Stimulated activated CD4-positive, alpha-beta T cell treated with anti-CD3 and anti-CD28 coated beads, Interleukin-4, amount 100 ng/mL, for 1 hour (primary cell): ENCODE results near the gene GLI1.
"Not testable (repeated sequence)": the region's sequence is repeated elsewhere in the genome, so short reads cannot be mapped to it uniquely, and the experiment has no call there.

Source experiments
- DNase-seq: peaks from one replicate; pipeline ENCODE4 v3.0.0-alpha.2; 2020

Gene GLI1

DNA sequence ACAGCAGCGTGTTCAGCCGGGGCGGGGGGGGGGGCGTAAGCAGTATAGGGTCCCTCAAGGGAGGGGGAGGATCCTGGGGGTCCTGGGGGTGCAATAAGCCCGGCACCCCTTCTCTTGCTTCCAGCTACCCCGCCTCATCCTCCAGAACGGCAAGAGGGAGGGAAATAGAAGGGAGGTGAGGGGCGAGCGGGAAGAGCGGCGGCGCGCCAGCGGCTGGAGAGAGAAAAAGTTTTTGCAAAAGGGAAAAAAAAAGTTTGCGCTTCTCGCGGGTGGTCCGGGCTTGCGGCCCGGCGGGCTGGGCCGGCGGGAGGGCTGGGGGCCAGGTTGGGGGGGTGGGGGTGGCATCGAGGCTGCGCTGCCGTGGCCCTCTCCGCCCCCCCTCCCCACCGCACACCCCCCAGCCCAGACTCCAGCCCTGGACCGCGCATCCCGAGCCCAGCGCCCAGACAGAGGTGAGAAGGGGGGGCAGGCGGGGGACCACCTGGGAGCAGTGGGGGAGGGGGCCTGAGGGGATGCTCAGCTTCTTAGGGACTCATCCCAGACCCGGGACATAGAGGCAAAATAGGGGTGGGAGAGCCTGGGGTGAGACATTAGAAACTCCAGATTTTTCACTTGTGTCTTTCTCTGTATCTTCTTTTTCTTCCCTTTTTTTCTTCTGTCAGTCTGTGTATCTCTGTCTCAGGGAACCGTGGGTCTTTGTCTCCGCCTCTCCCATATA lies at the start of gene GLI1:
GLI1 (plus strand) TSS at position 36 of the 718 bp plus-strand sequence. CDS start 3,907 bp downstream, outside the sequence.
- DNase-seq: peak; percentile 70

DNA sequence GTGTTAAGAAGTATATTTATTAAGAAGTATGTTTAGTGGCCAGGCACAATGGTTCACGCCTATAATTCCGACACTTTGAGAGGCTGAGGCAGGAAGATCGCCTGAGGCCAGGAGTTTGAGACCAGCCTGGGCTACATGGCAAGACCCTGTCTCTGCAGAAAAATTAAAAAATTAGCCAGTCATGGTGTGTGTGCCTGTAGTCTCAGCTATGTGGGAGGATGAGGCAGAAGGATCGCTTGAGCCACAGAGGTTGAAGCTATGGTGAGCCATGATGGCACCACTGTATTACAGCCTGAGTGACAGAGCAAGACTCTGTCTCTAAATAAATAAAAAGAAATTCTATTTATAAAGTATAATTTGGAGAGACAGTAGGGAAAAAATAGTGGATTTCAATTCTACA lies 49.1 kb upstream of the GLI1 start:
- DNase-seq: no peak

DNA sequence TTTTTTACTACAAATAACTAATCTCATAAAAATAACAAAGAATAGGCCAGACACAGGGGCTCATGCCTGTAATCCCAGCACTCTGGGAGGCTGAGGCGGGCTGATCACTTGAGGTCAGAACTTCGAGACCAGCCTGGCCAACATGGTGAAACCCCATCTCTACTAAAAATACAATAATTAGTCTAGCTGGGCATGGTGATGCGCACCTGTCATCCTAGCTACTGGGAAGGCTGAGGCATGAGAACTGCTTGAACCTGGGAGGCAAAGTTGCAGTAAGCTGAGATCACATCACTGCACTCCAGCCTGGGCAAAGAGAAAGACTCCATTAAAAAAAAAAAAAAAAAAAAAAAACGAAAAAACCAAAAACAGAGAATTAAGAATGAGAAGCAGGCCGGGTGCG lies 45.4 kb upstream of the GLI1 start:
- DNase-seq: not testable (repeated sequence)

GRCh38 chr12:57415088-57415487 lies 44.5 kb upstream of the GLI1 start:
- no peak for DNase-seq

DNA sequence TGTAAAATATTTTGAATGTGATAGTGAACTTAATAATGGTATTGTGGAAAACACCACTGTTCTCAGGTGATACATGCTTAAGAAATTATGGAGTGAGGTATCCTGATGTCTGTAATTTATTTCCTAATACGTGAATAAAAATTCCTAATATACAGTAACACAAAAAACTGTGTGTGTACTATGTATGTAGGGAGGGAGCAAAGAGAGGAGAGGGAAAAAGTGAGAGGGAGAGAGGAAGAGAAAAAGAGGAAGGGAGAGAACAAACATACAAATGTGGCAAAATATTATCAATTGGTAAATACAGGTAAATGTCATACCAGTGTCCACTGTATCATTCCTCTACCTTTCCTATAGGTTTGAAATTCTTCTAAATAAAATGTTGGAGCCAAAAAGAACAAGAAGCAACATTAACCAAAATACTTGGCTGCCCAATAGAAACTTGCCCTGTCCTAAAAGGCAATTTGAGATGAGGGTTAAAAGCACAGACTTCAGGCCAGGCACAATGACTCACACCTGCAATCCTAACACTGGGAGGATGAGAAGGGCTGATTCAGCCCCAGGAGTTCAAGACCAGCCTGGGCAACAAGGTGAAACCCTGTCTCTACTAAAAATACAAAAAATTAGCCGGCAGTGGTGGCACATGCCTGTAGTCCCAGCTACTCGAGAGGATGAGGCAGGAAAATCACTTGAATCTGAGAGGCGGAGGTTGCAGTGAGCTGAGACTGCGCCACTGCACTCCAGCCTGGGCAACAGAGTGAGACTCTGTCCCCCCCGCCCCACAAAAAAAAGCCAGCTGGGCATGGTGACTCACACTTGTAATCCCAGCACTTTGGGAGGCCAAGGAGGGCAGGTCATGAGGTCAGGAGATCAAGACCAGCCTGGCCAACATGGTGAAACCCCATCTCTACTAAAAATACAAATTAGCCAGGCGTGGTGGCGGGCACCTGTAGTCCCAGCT lies 43.3 kb upstream of the GLI1 start:
- no peak for DNase-seq

DNA sequence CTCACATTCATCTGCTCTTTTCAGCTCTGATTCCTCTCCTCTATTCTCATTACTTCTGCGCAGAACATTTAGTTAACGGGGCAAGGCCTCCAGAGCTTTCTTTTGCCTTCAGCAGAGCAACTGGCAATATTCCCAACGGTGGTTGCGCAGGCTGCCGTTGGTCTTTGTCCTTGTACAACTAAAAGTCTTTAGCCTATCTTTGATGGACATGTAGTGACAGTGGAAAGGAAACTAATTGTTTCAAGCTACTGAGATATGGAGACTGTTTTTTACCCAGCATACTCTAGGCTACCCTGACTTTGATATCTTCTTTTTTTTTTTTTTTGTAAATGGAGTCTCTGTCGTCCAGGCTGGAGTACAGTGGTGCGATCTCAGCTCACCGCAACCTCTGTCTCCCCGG lies 41.3 kb upstream of the GLI1 start:
- no peak for DNase-seq

GRCh38 chr12:57419495-57419894 lies 40.1 kb upstream of the GLI1 start:
- no peak for DNase-seq

DNA sequence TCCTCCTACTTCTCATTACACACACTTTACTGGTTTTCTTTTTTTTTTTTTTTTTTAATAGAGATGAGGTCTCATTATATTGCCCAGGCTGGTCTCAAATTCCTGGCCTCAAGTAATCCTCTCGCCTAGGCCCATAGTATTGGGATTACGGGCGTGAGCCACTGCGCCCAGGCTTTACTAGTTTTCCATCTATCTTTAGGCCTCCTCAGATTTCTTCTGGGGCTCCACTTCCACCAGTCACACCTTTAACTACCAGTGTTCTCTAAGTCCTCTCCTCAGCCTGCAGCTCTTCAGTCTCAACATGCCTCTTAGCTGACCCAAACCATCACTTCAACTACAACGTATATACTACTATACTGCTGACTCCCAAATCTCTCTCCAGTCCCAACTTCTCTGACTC lies 39.1 kb upstream of the GLI1 start:
- no peak for DNase-seq

- DNase-seq: not testable (repeated sequence)
Observed at GRCh38 chr12:57426948-57427347, 32.6 kb upstream of the GLI1 start.

DNA sequence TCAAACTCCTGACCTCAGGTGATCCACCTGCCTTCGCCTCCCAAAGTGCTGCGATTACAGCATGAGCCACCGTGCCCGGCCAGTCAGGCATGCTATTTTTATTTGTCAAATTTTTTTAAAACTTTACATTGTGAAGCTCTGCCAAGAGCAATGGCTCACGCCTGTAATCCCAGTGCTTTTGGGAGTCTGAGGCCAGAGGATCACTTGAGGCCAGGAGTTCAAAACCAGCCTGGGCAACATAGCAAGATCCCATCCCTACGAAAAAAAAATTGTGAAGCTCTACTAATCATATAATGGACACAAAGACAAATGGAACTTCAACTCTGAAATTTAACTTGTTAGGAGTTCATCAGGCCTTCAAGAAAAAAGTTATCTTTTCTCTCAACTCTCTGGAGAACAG lies 30.6 kb upstream of the GLI1 start:
- no peak for DNase-seq

- DNase-seq: no peak
Observed at GRCh38 chr12:57429473-57430111, 30.0 kb upstream of the GLI1 start.

- no peak for DNase-seq
Observed at GRCh38 chr12:57430112-57430930, 29.3 kb upstream of the GLI1 start.

- DNase-seq: peak; percentile 95
Observed at GRCh38 chr12:57430931-57431566, 28.5 kb upstream of the GLI1 start, which contains the start of gene R3HDM2. TSS of gene R3HDM2 (minus strand) at chr12:57431043. CDS start at chr12:57310428, 120,615 bp downstream.

DNA sequence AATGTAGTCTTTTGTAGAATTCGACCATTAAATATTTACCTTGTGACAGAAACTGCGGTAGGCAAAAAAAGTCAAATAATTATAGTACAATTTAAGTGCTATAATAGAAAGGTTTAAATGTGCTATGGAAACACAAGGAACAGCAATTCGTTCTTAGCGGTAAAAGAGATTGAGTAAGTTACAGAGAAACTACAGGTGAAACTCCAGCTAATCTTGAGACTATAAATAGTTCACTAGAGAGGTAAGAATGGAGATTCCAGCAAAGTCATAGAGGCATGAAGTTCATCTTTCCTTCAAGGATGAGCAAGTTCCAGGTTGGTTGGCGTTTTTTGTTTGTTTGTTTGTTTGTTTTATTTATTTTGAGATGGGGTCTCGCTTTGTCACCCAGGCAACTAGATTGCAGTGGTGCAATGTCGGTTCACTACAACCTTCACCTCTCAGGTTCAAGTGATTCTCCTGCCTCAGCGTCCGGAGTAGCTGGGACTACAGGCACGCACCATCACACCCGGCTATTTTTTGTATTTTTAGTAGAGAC lies 27.9 kb upstream of the GLI1 start:
- no peak for DNase-seq

DNA sequence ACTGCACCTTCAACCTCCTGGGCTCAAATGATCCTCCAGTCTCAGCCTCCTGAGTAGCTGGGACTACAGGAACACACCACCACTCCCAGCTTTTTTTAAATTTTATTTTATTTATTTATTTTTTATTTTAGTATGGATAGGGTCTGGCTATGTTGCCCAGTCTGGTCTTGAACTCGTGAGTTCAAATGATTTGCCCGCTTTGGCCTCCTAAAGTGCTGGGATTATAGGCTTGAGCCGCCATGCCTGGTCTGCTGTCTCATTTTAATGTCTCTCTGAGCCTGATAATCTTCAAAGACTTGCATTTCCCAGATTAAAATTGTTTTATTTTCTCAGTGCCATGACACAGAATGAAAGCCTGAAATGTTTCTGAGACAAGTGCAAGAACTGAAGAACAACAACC lies 26.2 kb upstream of the GLI1 start:
- no peak for DNase-seq

DNA sequence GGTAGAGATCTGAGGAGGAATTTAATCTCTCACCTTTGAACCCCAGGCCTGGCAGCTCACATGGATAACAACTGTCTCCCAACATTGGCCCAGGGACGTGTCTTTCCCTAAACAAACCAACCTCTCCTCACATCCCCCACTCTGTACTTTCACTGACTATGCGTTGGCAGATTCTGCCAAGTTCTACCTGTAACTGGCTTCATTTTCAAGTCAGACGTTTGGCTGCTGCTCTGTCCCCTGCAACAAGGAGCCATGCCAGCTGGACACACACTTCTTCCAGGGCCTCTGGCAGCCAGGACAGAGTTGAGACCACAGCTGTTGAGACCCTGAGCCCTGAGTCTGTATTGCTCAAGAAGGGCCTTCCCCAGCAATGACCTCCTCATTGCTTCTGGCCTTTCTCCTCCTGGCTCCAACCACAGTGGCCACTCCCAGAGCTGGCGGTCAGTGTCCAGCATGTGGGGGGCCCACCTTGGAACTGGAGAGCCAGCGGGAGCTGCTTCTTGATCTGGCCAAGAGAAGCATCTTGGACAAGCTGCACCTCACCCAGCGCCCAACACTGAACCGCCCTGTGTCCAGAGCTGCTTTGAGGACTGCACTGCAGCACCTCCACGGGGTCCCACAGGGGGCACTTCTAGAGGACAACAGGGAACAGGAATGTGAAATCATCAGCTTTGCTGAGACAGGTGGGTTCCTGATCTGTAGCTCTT lies 24.9 kb upstream of the GLI1 start, which contains the start of gene INHBC:
INHBC (plus strand) TSS at position 268 of the 707 bp plus-strand sequence; CDS start at position 371, 103 bp downstream.
- DNase-seq: no peak

GRCh38 chr12:57435293-57435692 lies 24.3 kb upstream of the GLI1 start:
- no peak for DNase-seq

DNA sequence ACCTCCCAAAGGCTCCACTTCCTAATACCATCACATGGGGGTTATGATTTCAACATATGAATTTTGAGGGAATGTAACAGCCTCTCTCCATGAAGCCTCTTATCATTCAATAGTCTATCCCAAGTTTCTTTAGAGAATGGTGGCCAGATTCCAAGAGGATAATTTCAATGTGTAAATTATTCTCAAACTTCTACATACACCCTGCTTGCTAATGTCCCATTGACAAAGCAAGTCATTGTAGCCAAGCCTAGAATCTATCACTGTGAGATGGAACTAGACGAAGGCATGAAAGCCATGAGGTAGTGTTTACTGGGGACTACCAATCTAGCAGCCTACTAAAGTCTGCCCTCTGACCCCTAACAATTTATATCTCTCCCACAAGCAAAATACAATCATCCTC lies 21.2 kb upstream of the GLI1 start:
- no peak for DNase-seq

GRCh38 chr12:57439762-57440266 lies 19.8 kb upstream of the GLI1 start:
- no peak for DNase-seq

DNA sequence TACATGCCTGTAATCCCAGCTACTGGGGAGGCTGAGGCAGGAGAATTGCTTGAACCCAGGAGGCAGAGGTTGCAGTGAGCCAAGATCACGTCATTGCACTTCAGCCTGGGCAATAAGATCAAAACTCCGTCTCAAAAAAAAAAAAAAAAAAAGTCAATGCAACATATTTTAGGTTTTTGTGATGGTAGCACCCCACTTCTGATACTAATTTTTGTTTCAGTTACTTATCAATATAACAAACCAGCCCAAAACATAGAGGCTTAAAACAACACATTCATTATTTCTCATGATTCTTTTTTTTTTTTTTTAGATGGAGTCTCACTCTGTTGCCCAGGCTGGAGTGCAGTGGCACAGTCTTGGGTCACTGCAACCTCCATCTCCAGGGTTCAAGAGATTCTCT lies 18.2 kb upstream of the GLI1 start:
- not testable (repeated sequence) for DNase-seq
